Activated T-cell treated with anti-CD3 and anti-CD28 coated beads for 24 hours (primary cell): ENCODE data around the gene POU3F3.

Source experiments
- DNase-seq: peaks from one replicate; pipeline ENCODE4 v3.0.0-alpha.2; 2020; ENCODE audit warnings: low read depth

Gene POU3F3

DNA sequence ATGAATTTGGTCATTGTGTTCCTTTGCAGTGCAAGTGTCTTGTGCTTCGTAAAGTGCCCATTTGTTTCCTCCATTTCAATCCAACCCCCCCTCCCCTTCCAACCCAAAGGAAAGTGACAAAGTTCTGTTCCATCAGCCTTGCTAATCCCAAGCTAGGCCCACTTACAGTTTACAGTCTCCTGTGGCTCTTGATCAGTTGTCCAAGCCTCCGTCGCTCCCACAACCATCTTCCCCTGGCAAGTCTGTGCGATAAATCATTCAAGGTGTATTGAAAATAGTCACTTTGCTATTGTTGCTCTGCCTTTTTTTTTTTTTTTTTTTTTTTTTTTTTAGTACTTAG is 6.5 kb downstream of the POU3F3 start:
- no peak for DNase-seq

- no peak for DNase-seq
These were observed 7.6 kb downstream of the POU3F3 start for GRCh38 chr2:104861351-104862057.

DNA sequence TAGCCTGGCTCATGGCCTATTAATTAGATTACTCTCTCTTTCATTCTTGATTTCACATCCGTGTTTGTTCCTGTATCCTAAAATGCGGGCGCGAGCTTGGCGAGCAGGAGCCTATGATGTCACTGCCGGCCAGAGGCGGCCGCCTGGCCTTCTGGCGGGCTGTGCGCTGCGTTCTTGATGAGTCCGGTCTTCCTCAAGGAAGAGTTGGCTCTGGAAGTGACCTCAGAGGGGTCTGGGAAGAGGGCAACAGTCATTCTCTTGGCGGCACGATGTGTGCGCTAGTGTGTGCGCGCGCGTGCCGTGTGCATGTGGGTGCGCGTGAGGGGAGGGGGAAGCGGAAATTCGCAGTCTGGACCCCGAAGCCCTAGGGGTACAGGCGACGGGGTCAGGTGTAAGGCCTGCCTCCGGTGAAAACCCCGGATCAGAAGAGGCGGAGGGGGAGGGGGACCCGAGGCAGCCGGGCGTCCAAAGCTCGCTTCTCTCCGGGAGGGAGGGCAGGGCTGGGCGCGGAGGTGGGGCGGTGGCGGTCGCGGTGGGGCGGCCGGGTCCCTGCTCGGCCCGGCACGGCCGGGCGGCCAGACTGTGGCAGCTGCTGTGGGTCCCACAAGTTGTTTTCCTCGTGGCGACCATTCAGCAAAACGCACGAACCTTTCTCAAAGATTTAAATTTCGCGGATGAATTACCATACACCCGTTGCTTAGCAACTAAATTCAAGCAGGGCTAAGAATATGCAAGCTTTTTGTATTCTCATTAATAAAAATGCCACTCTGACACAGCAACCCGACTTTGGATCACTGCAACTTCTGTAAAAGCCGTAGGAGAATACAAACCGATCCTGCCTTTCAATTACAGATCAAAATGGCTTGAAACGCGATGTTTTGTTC is 8.4 kb downstream of the POU3F3 start:
- no peak for DNase-seq

- no peak for DNase-seq
These were observed 9.2 kb downstream of the POU3F3 start for GRCh38 chr2:104863146-104863467.

DNA sequence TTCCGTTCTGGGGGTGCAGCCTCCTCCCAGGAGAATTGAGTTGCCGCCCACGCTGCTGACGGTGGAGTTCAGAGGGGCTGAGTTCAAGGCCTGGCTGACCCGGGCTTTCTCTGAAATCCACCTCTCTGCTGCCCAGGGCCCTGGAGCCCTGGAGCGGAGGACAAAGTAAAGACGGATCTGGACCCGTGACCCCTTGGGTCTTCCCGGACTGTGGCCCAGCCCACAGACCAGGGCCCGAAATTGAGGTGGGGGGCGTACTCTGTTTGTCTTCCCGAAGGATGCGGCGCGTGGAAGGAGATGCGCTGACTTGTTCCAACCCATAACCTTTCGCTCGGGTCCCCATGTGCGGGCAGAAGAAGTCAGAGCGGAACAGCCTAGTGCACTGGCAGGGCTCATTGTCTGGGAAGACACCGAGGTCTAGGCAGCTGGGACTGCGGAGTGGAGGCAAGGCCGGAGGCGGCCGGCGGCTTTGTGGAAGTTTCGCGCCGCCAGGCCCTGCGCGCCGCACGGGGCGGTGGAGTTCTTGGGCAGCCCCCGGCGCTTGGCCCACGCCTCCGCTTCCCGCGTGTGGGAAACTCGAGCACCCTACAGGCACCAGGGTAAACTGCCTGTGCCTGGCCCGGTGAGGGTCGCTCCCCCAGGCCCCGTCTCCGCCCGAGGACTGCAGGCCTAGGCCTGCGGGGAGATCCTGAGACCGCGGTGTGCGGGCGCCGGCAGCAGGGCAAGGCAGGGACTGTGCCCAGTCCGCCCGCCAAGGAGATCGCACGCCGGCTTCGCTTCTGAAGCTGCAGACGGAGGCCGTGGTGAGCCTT is 9.8 kb downstream of the POU3F3 start:
- DNase-seq = no peak

GRCh38 chr2:104864280-104865095 is 10.6 kb downstream of the POU3F3 start:
- DNase-seq = no peak

DNA sequence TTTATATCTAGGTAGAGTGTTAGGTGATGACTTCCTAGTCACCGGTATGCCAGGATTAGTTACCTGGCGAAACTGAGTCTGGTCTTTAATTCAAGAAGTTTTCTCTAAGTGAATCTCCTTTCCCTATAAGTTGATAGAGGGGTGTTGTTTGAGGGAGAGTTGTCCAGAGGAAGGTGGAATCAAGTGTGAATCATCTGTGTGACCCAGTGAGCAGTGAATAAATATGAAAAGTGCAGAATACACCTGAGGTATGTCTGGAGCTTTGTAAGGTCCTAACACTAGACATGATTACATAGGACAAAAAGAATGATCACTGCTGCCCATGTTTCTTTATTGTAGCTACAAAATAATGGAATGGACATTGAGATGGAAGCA is 11.2 kb downstream of the POU3F3 start:
- DNase-seq = no peak

DNA sequence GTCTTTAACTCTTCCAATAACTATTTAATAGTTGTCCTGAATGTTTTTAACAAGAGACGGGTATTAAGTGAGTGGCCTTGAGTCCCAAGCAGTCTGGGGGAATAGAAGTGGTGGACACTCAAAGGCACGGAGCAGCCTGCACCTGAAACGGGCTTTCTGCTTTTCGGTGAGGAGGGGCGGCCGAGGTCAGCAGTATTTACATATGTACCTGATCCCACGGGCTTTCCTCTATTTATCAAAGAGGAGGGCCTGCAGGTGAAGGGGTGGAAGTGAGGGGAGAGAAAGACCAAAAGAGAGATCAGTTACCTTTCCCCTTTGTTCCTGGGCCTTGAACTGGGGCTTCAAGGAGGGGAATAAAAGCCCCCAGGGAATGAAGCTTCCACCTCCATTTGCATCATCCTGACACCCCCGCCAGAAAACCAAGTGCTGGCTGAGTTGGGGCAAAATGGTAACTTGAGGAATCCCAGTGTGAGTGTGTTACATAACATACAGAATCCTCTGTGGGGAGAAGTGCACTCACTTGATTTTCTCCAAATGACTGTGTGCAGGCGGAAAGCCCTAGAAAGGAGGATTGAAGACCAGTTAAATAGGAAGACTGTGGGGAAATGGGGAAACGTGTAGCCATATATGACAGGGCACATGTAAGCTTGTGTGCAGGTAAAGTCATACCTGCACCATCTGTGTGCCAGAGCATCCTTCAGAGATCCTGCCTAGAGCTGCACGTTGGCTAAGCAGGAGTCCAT is 12.4 kb downstream of the POU3F3 start:
- DNase-seq = no peak

GRCh38 chr2:104866883-104867812 is 13.2 kb downstream of the POU3F3 start:
- no peak for DNase-seq

GRCh38 chr2:104867813-104868504 is 14.0 kb downstream of the POU3F3 start:
- DNase-seq = no peak

GRCh38 chr2:104868505-104868866 is 14.6 kb downstream of the POU3F3 start:
- DNase-seq = no peak

DNA sequence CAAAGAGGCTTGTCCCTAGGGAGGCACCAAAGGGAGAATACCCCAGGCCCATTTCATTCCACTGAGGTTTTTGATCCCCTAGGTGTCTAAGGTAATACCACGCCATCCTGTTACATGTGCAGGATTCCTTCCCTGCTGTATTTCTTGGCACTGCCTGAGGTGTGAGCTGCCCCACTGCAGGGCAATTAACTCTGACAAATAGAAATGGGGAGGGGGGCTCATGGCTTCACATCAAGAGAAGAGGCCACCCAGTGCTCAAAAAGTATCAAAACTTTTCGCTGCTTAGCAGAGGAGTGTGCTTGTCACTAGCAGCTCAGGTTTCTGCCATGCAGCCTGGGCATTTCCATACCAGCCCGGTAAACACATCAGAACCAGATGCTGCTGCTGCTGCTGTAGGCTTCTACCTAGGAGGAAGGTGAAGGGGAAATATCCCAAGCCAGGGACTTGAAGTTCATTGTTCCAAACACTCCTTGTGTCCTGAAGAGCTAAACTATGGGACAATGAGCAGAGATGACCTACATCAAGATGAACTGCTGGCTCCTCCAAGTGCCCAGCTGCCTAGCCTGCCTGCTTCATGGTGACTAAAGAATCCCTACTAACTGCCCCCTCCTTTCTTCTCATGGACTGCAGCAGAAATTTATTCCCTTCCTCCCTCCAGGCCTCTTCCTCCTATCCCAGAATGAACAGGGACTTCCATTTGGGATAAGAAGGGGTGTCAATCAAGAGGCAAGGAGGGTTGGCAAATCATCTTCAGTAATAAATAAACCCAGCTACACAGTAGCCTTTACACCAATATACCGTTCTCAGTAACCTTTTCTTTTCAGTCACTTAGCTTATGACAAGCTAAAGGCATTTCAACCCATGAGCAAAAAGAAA is 16.4 kb downstream of the POU3F3 start:
- no peak for DNase-seq

DNA sequence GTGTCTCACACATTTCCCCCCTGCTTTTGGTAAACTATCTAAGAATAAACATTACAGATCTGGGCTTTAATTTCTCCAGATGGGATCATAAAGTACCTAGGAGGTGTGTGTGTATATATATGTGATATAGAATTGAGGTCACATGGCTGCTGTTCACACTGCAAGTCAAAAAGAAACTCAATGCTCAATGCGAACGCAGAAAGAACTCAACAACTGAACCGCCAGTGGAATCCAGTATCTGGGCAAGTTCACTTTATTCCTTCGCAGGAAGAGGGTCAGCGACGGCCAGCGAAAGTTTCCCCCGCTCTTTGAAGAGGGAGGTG is 17.7 kb downstream of the POU3F3 start:
- no peak for DNase-seq

DNA sequence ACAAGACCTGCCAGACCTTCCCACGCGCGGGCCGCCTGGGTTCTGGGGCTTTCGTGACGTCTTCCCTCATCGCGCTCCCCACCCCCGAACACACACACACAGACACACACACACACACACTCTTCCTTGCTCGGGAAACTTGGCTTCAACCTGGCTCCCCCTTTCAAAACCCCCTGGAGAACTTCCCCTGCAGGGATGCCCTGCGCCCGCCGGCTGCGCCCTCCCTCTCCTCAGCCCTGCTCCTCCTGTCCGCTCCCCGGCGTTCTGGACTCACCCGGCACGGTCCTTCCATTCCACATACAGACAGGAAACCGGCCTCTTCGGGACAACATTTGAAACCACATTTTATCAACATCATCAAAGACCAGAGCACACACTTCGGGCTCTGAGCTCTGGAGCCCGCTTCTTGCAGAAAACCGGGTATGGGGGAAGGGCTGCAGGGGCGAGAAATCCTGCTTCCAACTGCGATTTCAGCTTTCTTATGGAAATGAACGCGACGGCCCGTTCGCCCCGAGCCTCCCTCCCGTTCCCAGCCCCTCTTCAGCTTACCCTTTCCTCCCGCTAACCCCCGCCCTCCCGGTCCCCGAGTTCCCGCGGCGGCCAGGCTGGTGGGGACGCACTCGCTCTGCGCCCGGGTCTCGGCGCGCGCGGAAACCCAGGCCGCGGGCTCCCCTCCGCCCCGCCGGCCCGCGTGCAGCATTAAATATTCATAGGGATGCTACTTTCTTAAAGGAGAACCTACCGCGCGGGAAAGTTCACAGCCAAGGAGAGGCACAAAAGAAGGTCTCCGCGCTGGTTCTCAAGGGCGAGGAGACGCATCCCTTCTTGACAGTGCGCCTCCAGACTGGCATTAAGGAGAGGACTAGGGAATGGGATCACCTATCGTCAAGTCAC is 18.3 kb downstream of the POU3F3 start:
- no peak for DNase-seq

DNA sequence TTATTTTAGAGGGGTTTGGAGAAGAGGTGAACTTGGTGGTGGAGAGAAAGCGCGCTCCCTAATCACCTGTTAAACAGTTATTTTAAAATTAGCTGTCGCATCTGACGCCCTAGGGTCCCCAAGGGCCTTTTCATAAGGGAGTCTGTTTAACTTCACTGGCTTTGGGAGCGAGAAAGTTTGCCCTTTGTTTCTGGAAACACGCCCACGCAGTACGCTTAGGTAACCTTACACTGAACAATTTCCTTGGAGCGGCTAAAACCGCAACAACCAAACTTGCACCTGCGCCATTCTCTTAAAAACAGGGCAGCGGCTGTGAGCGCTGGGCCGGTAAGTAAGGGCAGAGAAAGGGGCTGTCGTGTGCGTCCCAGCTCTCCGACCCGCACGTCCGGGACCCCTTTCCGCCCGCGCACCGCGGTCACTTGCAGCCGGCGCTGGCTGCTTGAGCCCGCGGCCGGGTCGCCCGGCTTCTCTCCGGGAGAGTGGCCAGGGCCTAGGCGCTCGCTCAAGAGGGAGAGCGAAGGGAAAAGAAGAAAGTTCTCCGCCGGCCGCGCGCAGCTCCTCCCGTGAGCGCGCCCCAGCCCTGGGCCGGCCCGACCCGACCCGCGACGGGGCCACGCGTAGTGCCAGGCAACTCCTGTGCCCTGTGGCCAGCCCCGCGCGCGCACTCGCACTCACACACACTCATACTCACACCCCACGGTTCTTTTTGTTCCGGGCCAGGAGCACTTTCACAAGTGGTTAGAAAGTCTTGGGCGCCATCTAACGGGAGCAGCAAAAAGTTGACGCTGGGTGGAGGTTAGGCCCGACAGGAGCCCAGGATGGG is 19.2 kb downstream of the POU3F3 start:
- peak; percentile 37 for DNase-seq

- no peak for DNase-seq
These were observed 19.8 kb downstream of the POU3F3 start for GRCh38 chr2:104873689-104874054.

- no peak for DNase-seq
These were observed 20.3 kb downstream of the POU3F3 start for GRCh38 chr2:104874230-104874629.
